Fibroblast of skin of left biceps (primary cell): ENCODE data around the gene ATP12A.

Experiments used
- DNase-seq, 2 experiments: peaks; one replicate each; pipeline ENCODE4 v3.0.0-alpha.2; 2013; ENCODE audit warnings: low read depth in 2 of 2

Gene ATP12A

DNA sequence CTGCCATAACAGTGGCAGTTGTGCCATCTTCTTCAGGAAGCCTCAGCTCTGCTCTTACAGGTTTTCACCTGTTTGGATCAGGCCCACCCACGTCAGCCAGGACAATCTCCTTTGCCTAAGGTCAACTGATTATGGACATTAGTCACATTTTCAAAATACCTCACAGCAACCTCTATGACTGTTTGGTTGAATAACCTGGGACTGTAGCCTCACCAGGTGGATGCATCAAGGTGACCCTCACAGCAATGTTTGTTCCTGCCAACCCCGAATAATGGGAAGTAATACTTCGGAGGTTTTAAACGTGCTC is 17.2 kb upstream of the ATP12A start:
- DNase-seq = no peak

GRCh38 chr13:24663586-24663985 is 16.6 kb upstream of the ATP12A start:
- DNase-seq = no peak

DNA sequence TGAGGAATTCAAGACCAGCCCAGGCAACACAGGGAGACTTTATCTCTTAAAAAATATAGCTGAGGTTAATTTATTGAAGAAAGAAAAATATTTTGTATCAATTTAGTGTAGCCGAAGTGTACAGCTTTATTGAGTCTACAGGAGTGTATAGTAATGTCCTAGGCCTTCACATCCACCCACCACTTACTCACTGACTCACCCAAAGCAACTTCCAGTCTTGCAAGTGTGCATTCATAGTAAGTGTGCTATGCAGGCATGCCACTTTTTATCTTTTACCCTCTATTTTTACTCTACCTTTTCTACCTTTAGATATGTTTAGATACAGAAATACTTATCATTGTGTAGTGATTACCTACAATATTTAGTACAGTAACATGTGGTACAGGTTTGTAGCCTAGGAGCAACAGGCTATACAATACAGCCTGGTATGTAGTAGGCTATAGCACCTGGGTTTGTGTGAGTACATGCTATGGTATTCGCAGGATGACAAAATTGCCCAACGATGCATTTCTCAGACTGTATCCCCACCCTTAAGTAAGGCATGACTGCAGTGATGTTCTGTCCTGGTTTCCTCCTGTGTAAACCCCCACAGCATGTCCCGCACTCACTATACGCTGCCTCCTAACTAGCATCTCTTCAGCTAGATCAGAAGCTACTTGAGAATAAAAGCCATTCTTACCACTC is 15.3 kb upstream of the ATP12A start:
- no peak for DNase-seq

- no peak for DNase-seq
These were observed 11.7 kb upstream of the ATP12A start for GRCh38 chr13:24668511-24668910.

DNA sequence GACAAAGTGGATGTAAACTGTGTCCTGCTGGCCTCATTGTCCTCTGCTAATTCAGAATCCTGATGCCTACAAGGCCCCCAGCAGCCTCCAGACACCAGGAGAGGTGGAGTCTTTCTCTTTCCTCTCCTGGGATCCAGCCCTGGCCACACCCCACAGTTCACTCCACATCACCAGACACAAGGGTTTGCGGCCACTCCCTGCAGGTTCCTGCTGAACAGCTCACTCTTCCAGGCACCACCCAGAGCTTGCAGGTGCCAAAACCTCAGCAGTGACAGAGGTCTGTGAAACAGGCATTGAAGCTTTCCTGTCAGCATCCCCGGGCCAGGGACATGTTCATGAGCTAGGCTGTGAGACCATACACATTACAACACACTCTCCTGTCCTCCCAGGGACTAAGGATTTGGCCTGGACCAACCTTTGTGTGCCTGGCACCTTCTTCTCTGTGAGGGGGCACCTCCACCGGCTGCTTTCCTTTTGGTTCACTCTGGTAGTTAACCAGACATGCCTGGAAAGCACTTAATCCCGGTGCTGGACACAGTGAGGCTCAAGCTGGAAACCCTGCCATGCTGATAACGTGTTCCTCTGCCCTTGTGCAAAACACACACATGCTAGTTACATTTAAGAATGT is 11.1 kb upstream of the ATP12A start:
- DNase-seq = no peak

- no peak for DNase-seq
These were observed 10.0 kb upstream of the ATP12A start for GRCh38 chr13:24670174-24670573.

DNA sequence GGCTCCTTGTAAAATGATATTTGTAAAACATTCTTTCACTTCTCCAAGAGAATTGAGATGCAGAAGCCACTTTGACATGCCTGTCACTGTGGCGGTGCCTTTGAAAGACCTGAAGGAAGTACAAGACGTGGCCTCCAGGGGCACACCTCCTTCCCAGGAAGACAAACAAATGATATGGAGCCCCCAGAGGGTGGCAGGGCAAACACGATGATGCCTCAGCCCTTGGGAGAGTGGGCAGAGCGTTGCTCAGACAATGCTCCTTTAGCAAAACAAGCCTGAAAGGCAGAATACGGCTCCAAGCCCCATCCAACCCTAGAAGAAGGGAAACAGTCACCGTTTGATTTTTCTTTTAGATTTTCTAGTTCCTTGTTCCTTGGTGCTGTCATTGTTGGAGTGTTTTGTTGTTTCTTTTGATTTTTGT is 9.2 kb upstream of the ATP12A start:
- DNase-seq = no peak

GRCh38 chr13:24671386-24672113 is 8.7 kb upstream of the ATP12A start:
- peak; percentile 82 to 86 for DNase-seq

DNA sequence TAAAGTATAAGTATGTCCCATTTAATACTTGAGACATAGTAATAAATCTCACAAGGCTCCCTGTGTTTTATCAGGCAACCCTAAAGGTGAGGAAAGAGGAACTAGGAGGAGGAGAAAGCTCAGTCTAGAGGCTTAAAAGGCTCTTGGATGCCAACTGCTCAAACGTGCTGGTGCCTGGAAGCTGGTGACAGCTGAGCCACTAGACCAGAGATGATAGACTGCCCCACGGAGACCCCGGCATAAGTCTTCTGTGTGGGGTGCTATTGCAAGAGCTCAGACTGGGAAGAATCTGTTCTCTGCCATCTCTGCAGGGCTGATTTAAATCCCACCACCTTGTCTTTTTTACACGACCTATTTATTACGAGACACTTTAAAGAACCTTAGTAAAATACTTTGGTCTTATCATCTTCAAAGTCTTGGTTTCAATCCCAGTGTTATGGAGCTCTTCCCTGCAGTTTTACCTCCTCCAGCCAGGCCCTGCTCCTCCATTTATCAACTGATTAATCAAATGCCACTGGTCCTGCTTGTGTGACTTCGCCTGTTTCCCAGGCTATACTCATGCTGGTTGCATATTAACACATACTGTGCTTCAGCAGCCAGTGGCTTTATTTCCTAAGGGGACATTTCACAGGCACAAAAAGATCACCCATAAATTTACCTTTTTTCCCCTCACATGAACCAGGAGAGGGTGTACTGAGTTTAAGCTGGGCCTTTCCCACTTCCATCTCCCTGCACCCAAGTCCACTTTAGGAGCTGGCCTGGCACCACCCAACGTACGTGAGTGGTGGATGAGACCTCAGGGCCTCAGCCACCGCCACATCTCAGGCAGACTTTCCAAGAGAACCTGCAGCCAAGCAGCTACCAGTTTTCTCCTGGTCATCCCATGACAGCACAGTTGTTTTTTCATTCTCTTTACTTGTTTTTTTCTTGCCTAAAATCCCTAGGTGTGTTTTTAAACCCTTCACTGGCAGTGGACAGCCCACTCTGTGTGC is 7.8 kb upstream of the ATP12A start:
- no peak for DNase-seq

DNA sequence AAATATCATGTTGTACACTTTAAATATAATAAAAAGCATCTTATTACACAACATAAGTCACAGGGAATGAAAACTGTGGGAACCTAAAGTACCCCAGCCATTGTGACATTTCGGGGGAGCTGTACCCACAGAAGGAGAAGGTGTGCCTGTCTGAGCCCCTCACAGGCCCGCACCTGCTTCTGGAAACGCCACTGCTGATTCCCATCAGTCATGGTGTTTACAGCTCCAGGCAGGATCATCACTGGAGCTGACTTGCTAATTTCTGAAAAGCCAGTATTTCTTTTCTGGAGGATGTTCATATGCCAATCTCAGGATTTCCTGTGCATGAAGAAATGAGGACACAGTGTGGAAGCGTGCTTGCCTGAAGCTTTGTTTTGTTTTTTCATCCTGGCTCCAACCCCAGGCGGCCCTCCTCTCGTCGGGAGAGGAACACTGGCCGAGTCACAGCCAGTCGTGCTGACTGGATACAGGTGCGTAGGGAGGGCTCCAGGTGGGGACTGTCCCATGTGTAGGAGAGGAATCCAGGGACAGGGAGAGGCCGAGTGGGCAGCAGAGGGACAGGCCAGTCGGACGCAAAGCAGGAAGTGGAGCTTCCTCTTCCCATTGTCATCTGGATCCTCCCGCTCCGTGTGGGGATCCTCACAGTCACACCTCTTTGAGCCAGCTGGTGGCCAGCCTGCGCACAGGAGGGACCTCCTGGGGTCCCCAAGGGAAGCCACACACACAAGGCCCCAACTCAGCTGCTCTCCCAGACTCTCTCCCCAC is 4.2 kb upstream of the ATP12A start:
- no peak for DNase-seq

GRCh38 chr13:24678151-24678550 is 2.1 kb upstream of the ATP12A start:
- no peak for DNase-seq

- DNase-seq = no peak
These were observed 522 bp upstream of the ATP12A start for GRCh38 chr13:24679686-24680085.

GRCh38 chr13:24680921-24681604 is 855 bp downstream of the ATP12A start:
- no peak for DNase-seq

- DNase-seq = no peak
These were observed 1.7 kb downstream of the ATP12A start for GRCh38 chr13:24681930-24682329.

DNA sequence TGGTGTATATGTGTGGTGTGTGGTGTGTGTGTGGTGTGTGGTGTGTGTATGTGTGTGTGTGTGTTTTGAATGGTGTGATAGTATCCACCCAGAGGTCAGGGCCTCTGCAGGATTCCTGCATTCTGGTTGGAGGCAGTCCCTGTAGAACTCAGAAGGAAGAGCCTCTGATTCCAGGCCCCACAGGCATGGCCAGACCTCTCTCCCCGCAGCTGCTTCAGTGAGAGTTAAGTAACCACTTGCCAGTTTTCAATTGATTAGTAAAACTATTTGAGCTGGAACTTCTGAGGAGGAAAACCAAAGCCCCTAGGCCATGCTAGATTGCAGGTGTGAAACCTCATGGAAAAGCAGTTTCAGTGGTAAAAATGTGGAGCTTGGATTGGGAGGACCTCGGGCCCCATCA is 2.1 kb downstream of the ATP12A start:
- DNase-seq = no peak

DNA sequence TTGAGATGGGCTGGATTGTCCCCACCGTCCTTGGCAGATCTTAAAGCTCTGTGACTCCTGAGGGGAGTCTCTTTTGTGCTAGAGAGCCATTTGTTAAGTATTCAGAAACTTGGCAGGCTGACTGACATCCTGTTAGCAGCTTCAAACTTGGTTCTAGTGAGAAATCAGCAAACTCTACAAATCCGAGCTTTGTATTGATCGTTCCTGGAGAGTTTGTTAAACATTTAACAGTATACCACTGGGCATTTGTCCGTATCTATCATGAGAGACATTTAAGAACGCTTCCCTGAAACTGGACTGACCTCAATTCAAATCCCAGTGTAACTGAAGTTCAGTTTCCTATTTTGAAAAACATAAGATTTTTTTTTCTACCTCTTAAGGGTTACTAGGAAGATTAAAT is 3.1 kb downstream of the ATP12A start:
- no peak for DNase-seq

DNA sequence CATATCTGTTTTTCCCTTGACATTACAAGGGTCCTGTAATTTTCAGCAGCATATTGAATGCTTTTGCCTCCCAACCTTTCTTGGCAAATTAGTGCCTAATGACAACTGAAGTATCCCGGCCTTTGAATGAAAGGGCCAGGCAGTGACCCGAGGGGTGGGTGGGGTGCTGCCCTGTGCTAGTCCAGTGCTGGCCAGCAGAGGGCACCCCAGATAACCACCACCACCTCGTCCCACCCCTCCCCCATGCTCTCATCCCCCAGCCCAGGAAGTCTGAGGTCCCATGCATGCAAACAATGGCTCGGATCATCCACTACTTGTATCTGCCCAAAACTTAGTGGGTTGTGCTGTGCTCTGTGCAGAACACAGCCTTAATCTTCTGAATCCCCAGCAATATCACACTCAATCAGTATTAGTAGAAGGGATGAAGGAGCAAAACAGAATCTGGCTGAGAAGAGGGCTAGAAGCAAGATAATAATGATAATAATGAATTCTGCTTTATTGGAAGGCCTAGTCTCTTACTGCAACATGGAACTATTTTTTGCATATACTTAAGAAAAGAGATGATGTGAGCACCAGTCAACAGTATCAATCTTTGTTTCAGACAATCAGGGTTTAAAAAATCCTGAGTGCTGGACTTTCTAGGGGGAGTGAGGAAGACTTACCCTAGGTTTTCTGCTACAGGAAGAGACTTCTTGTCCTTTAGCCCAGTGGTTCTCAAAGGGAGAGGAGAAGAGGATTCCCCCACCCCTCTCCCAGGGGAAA is 3.8 kb downstream of the ATP12A start:
- no peak for DNase-seq

DNA sequence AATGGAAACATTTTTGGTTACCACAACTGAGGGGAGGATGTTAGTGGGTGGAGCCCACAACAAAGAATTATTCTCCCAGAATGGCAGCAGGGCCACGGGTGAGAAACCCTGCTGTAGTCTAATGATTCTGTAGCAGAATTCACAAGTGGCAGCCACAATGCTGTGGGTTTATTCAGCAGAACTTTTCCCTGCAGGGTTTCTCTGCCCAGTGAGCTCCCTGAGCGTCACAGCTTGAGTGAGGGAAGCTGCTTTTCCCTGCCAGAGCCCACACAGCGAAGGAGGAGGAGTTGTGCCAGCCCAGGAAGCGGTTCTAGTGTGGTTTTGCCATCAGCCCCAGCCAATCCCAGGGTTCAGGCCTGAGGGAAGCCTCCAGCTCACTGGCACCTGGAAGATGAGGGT is 4.4 kb downstream of the ATP12A start:
- no peak for DNase-seq

- no peak for DNase-seq
These were observed 5.1 kb downstream of the ATP12A start for GRCh38 chr13:24685314-24685713.

DNA sequence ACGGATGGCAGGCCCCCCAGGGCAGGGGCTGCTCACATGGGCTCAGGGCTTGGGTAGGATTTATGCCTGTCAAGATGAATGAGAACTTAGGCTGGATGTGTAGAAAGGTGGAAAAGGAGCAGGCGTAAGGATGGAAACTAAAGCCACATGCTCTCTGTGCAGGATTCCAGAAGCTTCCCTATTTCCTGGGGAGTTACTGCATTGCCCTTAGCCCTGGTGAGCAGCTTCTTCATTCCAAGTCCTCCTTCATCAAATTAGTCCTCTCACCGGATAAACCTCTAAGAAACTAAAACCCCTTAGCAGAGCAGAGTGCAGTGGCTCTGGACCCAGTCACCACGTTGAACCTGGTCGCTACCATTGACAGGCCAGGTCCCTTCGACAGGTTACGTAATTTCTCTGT is 7.4 kb downstream of the ATP12A start:
- no peak for DNase-seq
